ENCODE measurements around the gene ABCF1. TPM values are rescaled to one million over a fixed set of nuclear protein-coding genes. Genes with fewer than 3 reads are reported as not detected.

Gene ABCF1
- total and polyA plus RNA-seq, 3 donors from 2014 or later = 63.2 to 104 (median 67.1) TPM

GRCh38 chr6:30537931-30538330 lies 33.3 kb upstream of the ABCF1 start:
- Histone ChIP-seq H3K27ac (no peak overlapping the region), H3K4me3 (no peak overlapping the region), H3K4me1 (peaks cover 6% of the 10 kb centered on the region), H3K27me3 (no peaks in the 10 kb centered on the region), H3K36me3 (ENCODE audit: low read depth, missing control alignments) (no peaks in the 10 kb centered on the region), H3K9me3 (no peaks in the 10 kb centered on the region)
- no peak for DNase-seq
- WGBS, 2 donors = 87 to 88% methylated on average over 3 of the region's 3 CpGs
- intact Hi-C loops (cut with DNase I; ENCODE audit: low total_unique reads) = no loop called here
- TF ChIP-seq CTCF (IDR thresholded peaks at IDR 0.05) (no peak), POLR2A (IDR thresholded peaks at IDR 0.05) (no peak)

GRCh38 chr6:30541515-30542403 lies 29.5 kb upstream of the ABCF1 start:
- H3K27ac ChIP-seq = no peak overlapping the region
- H3K27me3 ChIP-seq = no peaks in the 10 kb centered on the region
- 9 to 11% methylated on average over 23 of the region's 23 CpGs for WGBS, 2 donors
- peak; percentile 86 for DNase-seq
- H3K9me3 ChIP-seq = no peaks in the 10 kb centered on the region
- intact Hi-C loops (cut with DNase I; ENCODE audit: low total_unique reads) = no loop called here
- H3K4me3 ChIP-seq = peak overlapping the region in 1 of 2 donors; percentile 4
- peaks cover 6% of the 10 kb centered on the region for H3K4me1 ChIP-seq
- H3K36me3 ChIP-seq (ENCODE audit: low read depth, missing control alignments) = no peaks in the 10 kb centered on the region
- no peak for TF ChIP-seq POLR2A (IDR thresholded peaks at IDR 0.05)
- TF ChIP-seq CTCF (IDR thresholded peaks at IDR 0.05) = peak; percentile 87 to 95 (median 87)

- Histone ChIP-seq H3K9me3 (no peaks in the 10 kb centered on the region), H3K27me3 (no peaks in the 10 kb centered on the region), H3K4me1 (peaks cover 6% of the 10 kb centered on the region), H3K27ac (no peak overlapping the region), H3K36me3 (ENCODE audit: low read depth, missing control alignments) (no peaks in the 10 kb centered on the region), H3K4me3 (no peak overlapping the region)
- intact Hi-C loops (cut with DNase I; ENCODE audit: low total_unique reads) = no loop called here
- whole genome bisulfite sequencing, 2 donors = 20 to 27% methylated on average over 4 of the region's 4 CpGs
- no peak for TF ChIP-seq POLR2A (IDR thresholded peaks at IDR 0.05)
- TF ChIP-seq CTCF (IDR thresholded peaks at IDR 0.05) = no peak
- no peak for DNase-seq
Observed at GRCh38 chr6:30542404-30542725, 28.9 kb upstream of the ABCF1 start.

GRCh38 chr6:30542915-30543314 lies 28.3 kb upstream of the ABCF1 start:
- intact Hi-C loops (cut with DNase I; ENCODE audit: low total_unique reads) = no loop called here
- H3K4me3 ChIP-seq = no peak overlapping the region
- peaks cover 6% of the 10 kb centered on the region for H3K4me1 ChIP-seq
- H3K27ac ChIP-seq = no peak overlapping the region
- TF ChIP-seq CTCF (IDR thresholded peaks at IDR 0.05) (no peak), POLR2A (IDR thresholded peaks at IDR 0.05) (no peak)
- 76 to 92% methylated on average over 1 of the region's 1 CpG for WGBS, 2 donors
- no peak for DNase-seq
- no peaks in the 10 kb centered on the region for H3K9me3 ChIP-seq
- H3K27me3 ChIP-seq = no peaks in the 10 kb centered on the region
- H3K36me3 ChIP-seq (ENCODE audit: low read depth, missing control alignments) = no peaks in the 10 kb centered on the region

- H3K27me3 ChIP-seq = no peaks in the 10 kb centered on the region
- peaks cover 6% of the 10 kb centered on the region for H3K4me1 ChIP-seq
- DNase-seq = no peak
- TF ChIP-seq POLR2A (IDR thresholded peaks at IDR 0.05) (no peak), CTCF (IDR thresholded peaks at IDR 0.05) (no peak)
- WGBS, 2 donors = 85 to 94% methylated on average over 3 of the region's 3 CpGs
- no peaks in the 10 kb centered on the region for H3K9me3 ChIP-seq
- no peaks in the 10 kb centered on the region for H3K36me3 ChIP-seq (ENCODE audit: low read depth, missing control alignments)
- H3K4me3 ChIP-seq = no peak overlapping the region
- intact Hi-C loops (cut with DNase I; ENCODE audit: low total_unique reads) = no loop called here
- no peak overlapping the region for H3K27ac ChIP-seq
Observed at GRCh38 chr6:30543821-30544220, 27.4 kb upstream of the ABCF1 start.
